Right hindlimb (tissue), 1 donor: Measurements from ENCODE around the gene LY6G6F.

Source experiments
- DNase-seq: peaks from one replicate; pipeline ENCODE4 v3.0.0-alpha.2; 2018

The LY6G6F gene

GRCh38 chr6:31706599-31706998, at the start of gene LY6G6F:
TSS of gene LY6G6F (plus strand) at chr6:31706866. CDS start at chr6:31706907, 41 bp downstream.
- no peak for DNase-seq

GRCh38 chr6:31657406-31658157, 49.1 kb upstream of the LY6G6F start:
- DNase-seq = no peak

GRCh38 chr6:31658158-31658688, 48.4 kb upstream of the LY6G6F start:
- no peak for DNase-seq

- DNase-seq = no peak
These were observed 47.5 kb upstream of the LY6G6F start for GRCh38 chr6:31658983-31659648.

- no peak for DNase-seq
These were observed 46.9 kb upstream of the LY6G6F start for GRCh38 chr6:31659649-31660380.

- DNase-seq = peak; percentile 93
These were observed 46.0 kb upstream of the LY6G6F start, which contains the start of gene C6orf47 for GRCh38 chr6:31660381-31661261. TSS of gene C6orf47 (minus strand) at chr6:31660778. CDS start at chr6:31659947, 831 bp downstream.

GRCh38 chr6:31661262-31662123, 45.2 kb upstream of the LY6G6F start:
- no peak for DNase-seq

GRCh38 chr6:31662124-31662723, 44.4 kb upstream of the LY6G6F start:
- DNase-seq = no peak

GRCh38 chr6:31663126-31663960, 43.3 kb upstream of the LY6G6F start:
- DNase-seq = no peak

- DNase-seq = peak; percentile 35
These were observed 42.5 kb upstream of the LY6G6F start for GRCh38 chr6:31663961-31664789.

- DNase-seq = peak; percentile 94
These were observed 41.7 kb upstream of the LY6G6F start, which contains the start of gene GPANK1 for GRCh38 chr6:31664790-31665500. TSS of gene GPANK1 (minus strand) at chr6:31664997. CDS start at chr6:31664478, 519 bp downstream.

- DNase-seq = peak; percentile 99
These were observed 40.9 kb upstream of the LY6G6F start, which contains the start of gene CSNK2B for GRCh38 chr6:31665501-31666336. TSS of gene CSNK2B (plus strand) at chr6:31666080. CDS start at chr6:31666832, 752 bp downstream.

- no peak for DNase-seq
These were observed 40.2 kb upstream of the LY6G6F start for GRCh38 chr6:31666337-31666965.

- no peak for DNase-seq
These were observed 37.0 kb upstream of the LY6G6F start, which contains the start of gene LY6G5B for GRCh38 chr6:31669676-31670075. TSS of gene LY6G5B (plus strand) at chr6:31669976. CDS start at chr6:31670951, 975 bp downstream.

- DNase-seq = no peak
These were observed 30.3 kb upstream of the LY6G6F start for GRCh38 chr6:31676322-31676903.

- DNase-seq = no peak
These were observed 29.8 kb upstream of the LY6G6F start for GRCh38 chr6:31676904-31677303.
